Stimulated activated CD4-positive, alpha-beta T cell treated with anti-CD3 and anti-CD28 coated beads, Interleukin-2, amount 100 ng/mL, for 4 hours (primary cell): Measurements from ENCODE around the gene TAS2R5.
"Not testable (repeated sequence)": the region's sequence is repeated elsewhere in the genome, so short reads cannot be mapped to it uniquely, and the experiment has no call there.

Experiments
- DNase-seq: peaks from one replicate; pipeline ENCODE4 v3.0.0-alpha.2; 2020; ENCODE audit warnings: low read depth

The TAS2R5 gene

GRCh38 chr7:141789917-141790316 is at the start of gene TAS2R5:
Gene TAS2R5 (plus strand): TSS chr7:141790217. CDS start chr7:141790362, 145 bp downstream.
- no peak for DNase-seq

GRCh38 chr7:141742229-141742628 is 47.8 kb upstream of the TAS2R5 start:
- DNase-seq: no peak

GRCh38 chr7:141744131-141744530 is 45.9 kb upstream of the TAS2R5 start:
- no peak for DNase-seq

GRCh38 chr7:141748396-141748795 is 41.6 kb upstream of the TAS2R5 start:
- DNase-seq: no peak

- not testable (repeated sequence) for DNase-seq
Measured at GRCh38 chr7:141751904-141752303, 38.1 kb upstream of the TAS2R5 start.

- DNase-seq: no peak
Measured at GRCh38 chr7:141752634-141753033, 37.4 kb upstream of the TAS2R5 start.

GRCh38 chr7:141754939-141755338 is 35.1 kb upstream of the TAS2R5 start:
- no peak for DNase-seq

GRCh38 chr7:141763797-141764196 is 26.2 kb upstream of the TAS2R5 start, which contains the start of gene TAS2R3:
Gene TAS2R3 (plus strand): TSS chr7:141764097. CDS start chr7:141764159, 62 bp downstream.
- DNase-seq: no peak

- not testable (repeated sequence) for DNase-seq
Measured at GRCh38 chr7:141770083-141770583, 19.9 kb upstream of the TAS2R5 start.

- DNase-seq: no peak
Measured at GRCh38 chr7:141776374-141776773, 13.6 kb upstream of the TAS2R5 start, which contains the start of gene TAS2R4. Gene TAS2R4 (plus strand): TSS chr7:141776674. CDS start chr7:141778489, 1,815 bp downstream.

- DNase-seq: peak; percentile 6
Measured at GRCh38 chr7:141785706-141786552, 4.1 kb upstream of the TAS2R5 start.

GRCh38 chr7:141788296-141788695 is 1.7 kb upstream of the TAS2R5 start:
- no peak for DNase-seq

- no peak for DNase-seq
Measured at GRCh38 chr7:141792526-141792925, 2.5 kb downstream of the TAS2R5 start.

GRCh38 chr7:141820067-141820466 is 30.1 kb downstream of the TAS2R5 start:
- no peak for DNase-seq

GRCh38 chr7:141822432-141822831 is 32.4 kb downstream of the TAS2R5 start:
- not testable (repeated sequence) for DNase-seq

- no peak for DNase-seq
Measured at GRCh38 chr7:141837683-141838082, 47.7 kb downstream of the TAS2R5 start.

- no peak for DNase-seq
Measured at GRCh38 chr7:141838581-141838980, 48.6 kb downstream of the TAS2R5 start.

GRCh38 chr7:141839256-141839655 is 49.2 kb downstream of the TAS2R5 start:
- no peak for DNase-seq

GRCh38 chr7:141840708-141841107 is 50.7 kb downstream of the TAS2R5 start:
- DNase-seq: no peak
